ENCODE data around the gene MAMDC2. TPM values are rescaled to one million over a fixed set of nuclear protein-coding genes. Genes with fewer than 3 reads are reported as not detected.

The MAMDC2 gene
- total RNA-seq, 1 donor from 2014 or later, result 0.21 TPM

DNA sequence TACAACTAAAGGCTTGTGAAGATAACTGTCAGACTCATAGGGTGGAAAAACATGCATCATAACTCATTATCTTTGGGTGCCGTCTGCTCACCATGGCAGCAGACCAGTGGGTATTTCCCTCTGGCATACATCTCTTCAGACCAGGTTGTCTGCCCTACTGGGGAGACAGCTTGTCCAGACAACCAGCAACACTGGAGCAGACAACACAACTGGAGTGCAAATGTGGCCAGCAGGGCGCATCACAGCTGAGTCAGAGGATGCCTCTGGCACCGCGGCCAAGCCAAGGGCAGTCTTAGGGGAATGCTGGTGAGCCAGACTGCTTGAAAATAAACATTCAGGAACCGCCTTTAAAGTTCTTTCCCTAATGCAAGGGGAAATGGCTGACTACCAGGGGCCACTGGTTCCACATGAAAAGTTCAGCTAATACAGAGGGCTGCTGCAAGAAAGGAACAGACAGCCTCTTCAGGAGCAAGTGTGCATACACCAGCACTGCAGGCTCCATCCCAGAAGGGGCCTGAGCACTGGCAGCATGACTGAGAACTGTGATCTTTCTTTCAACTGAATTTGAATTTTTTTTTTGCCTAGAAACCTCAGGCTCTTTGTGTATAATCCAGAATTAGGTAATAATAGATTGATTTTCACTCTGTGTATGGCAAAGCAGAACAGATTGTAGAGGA is 77.3 kb downstream of the MAMDC2 start:
- DNase-seq (ENCODE audit: low read depth, low spot score), result no peak
- Mint-ChIP-seq H3K27me3 (ENCODE audit: low read depth) (peaks cover 4% of the 10 kb centered on the region), H3K27ac (ENCODE audit: unreplicated experiment) (no peak overlapping the region), H3K9me3 (no peaks in the 10 kb centered on the region), H3K4me3 (no peak overlapping the region), H3K36me3 (ENCODE audit: low read depth) (no peaks in the 10 kb centered on the region), H3K4me1 (no peaks in the 10 kb centered on the region)
- TF ChIP-seq CTCF (conservative IDR thresholded peaks at IDR 0.05), result no peak

- no peak for DNase-seq (ENCODE audit: low read depth, low spot score)
- Mint-ChIP-seq H3K4me1 (no peaks in the 10 kb centered on the region), H3K27me3 (ENCODE audit: low read depth) (peaks cover 4% of the 10 kb centered on the region), H3K9me3 (no peaks in the 10 kb centered on the region), H3K4me3 (no peak overlapping the region), H3K27ac (ENCODE audit: unreplicated experiment) (no peak overlapping the region), H3K36me3 (ENCODE audit: low read depth) (no peaks in the 10 kb centered on the region)
- TF ChIP-seq CTCF (conservative IDR thresholded peaks at IDR 0.05), result no peak
Measured at GRCh38 chr9:70121818-70122436, 78.3 kb downstream of the MAMDC2 start.

GRCh38 chr9:70123695-70124094 is 80.0 kb downstream of the MAMDC2 start:
- Mint-ChIP-seq H3K27ac (ENCODE audit: unreplicated experiment) (no peak overlapping the region), H3K4me1 (no peaks in the 10 kb centered on the region), H3K4me3 (no peak overlapping the region), H3K27me3 (ENCODE audit: low read depth) (peaks cover 4% of the 10 kb centered on the region), H3K36me3 (ENCODE audit: low read depth) (no peaks in the 10 kb centered on the region), H3K9me3 (no peaks in the 10 kb centered on the region)
- no peak for TF ChIP-seq CTCF (conservative IDR thresholded peaks at IDR 0.05)
- no peak for DNase-seq (ENCODE audit: low read depth, low spot score)

DNA sequence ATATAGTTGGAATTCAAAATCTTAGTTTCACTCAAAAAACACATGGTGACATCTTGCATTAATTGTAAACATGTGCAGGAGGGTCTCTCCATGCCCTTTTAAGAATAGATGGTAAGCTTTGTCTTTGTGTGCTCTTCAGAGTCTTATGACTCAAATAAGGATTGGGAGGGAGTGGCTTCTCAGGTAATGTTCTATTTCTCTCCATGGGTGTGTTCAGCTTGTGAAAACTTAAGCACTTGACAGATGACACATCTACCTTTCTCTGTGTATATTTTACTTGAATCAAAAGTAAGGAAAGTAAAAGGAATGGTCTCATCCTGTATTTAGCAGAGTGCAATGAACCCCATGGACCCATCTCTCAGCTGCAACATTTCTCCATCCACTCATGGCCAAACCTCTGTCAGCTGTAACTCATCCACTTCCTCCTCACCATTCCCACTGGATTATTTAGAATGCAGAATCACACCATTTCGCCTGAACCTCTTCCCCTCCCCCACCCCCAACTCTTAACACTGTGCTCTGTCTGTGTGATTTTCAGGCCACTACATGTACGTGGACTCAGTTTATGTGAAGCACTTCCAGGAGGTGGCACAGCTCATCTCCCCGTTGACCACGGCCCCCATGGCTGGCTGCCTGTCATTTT is 82.1 kb downstream of the MAMDC2 start:
- no peak for TF ChIP-seq CTCF (conservative IDR thresholded peaks at IDR 0.05)
- H3K27me3 Mint-ChIP-seq (ENCODE audit: low read depth), result no peaks in the 10 kb centered on the region
- H3K27ac Mint-ChIP-seq (ENCODE audit: unreplicated experiment), result no peak overlapping the region
- H3K36me3 Mint-ChIP-seq (ENCODE audit: low read depth), result no peaks in the 10 kb centered on the region
- no peaks in the 10 kb centered on the region for H3K4me1 Mint-ChIP-seq
- no peak for DNase-seq (ENCODE audit: low read depth, low spot score)
- H3K4me3 Mint-ChIP-seq, result no peak overlapping the region
- no peaks in the 10 kb centered on the region for H3K9me3 Mint-ChIP-seq

- H3K4me1 Mint-ChIP-seq, result no peaks in the 10 kb centered on the region
- no peaks in the 10 kb centered on the region for H3K9me3 Mint-ChIP-seq
- no peak for TF ChIP-seq CTCF (conservative IDR thresholded peaks at IDR 0.05)
- H3K27ac Mint-ChIP-seq (ENCODE audit: unreplicated experiment), result no peak overlapping the region
- no peaks in the 10 kb centered on the region for H3K27me3 Mint-ChIP-seq (ENCODE audit: low read depth)
- DNase-seq (ENCODE audit: low read depth, low spot score), result no peak
- H3K4me3 Mint-ChIP-seq, result no peak overlapping the region
- H3K36me3 Mint-ChIP-seq (ENCODE audit: low read depth), result no peaks in the 10 kb centered on the region
Measured at GRCh38 chr9:70127036-70127435, 83.4 kb downstream of the MAMDC2 start.

Measured in neural crest cell (in vitro differentiated cells).